GM10266 (cell line): ENCODE measurements around the gene SLC25A26.

Experiments used
- DNase-seq: peaks from one replicate; pipeline ENCODE4 v3.0.0; 2012; ENCODE audit errors: extremely low spot score
- TF ChIP-seq, protein P1 (sequence below): IDR thresholded peaks from 2 replicates; pipeline ENCODE4 v1.5.1; 2012; ENCODE audit warnings: mild to moderate bottlenecking, low read depth; ENCODE audit not compliant: control insufficient read depth, insufficient read depth; ENCODE audit errors: missing control alignments

The SLC25A26 gene

GRCh38 chr3:66423791-66424190, 203.0 kb downstream of the SLC25A26 start:
- DNase-seq, result no peak
- TF ChIP-seq, protein P1, sequence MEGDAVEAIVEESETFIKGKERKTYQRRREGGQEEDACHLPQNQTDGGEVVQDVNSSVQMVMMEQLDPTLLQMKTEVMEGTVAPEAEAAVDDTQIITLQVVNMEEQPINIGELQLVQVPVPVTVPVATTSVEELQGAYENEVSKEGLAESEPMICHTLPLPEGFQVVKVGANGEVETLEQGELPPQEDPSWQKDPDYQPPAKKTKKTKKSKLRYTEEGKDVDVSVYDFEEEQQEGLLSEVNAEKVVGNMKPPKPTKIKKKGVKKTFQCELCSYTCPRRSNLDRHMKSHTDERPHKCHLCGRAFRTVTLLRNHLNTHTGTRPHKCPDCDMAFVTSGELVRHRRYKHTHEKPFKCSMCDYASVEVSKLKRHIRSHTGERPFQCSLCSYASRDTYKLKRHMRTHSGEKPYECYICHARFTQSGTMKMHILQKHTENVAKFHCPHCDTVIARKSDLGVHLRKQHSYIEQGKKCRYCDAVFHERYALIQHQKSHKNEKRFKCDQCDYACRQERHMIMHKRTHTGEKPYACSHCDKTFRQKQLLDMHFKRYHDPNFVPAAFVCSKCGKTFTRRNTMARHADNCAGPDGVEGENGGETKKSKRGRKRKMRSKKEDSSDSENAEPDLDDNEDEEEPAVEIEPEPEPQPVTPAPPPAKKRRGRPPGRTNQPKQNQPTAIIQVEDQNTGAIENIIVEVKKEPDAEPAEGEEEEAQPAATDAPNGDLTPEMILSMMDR, result no peak

DNA sequence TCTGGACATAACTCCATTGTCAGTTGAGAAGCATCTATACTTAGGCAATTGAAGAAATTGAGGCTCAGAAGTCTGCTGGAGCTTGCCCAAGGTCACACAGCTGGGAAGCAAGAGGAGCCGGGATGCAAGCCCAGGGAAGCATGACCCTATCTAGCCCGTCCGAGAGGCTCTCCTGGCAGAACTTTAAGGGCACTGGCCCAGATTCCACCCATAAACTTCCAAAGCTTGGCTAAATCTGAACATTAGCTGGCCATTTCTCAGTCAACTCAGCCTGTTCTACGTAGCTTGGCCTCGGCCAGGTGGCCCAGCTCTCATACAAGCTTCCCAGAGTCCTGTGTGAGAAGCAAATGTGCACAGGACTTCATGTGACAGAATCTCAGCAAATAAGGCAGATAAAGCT, 204.2 kb downstream of the SLC25A26 start:
- TF ChIP-seq, protein P1, result no peak

DNA sequence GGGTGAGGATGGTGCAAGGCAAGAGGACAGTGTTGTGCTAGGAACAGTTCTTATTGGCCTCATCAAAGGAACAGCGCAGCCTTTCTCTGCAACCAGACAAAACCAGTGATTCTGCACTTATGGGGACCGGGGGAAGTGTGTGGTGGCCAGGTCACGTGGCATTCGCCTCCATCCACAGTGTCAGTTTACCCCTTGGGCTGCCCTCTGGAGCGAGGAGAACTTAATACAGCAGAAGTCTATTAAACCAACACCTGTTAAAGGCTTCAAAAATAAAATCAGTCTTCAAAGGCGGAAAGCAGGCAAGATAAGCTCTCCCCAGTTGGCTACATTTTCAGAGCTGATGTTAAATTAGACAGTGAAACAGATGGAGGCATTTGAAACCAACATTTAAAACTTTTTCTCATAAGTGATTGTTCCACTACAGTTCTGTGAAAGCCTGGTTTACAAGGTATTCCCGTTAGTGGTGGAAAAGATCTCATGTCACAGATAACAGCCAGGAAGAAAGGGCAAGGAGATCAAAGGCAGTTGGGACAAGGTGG, 204.8 kb downstream of the SLC25A26 start:
- no peak for DNase-seq
- TF ChIP-seq, protein P1, result no peak

More for the DNA sequence above, 204.2 kb downstream of the SLC25A26 start:
- no peak for DNase-seq

DNA sequence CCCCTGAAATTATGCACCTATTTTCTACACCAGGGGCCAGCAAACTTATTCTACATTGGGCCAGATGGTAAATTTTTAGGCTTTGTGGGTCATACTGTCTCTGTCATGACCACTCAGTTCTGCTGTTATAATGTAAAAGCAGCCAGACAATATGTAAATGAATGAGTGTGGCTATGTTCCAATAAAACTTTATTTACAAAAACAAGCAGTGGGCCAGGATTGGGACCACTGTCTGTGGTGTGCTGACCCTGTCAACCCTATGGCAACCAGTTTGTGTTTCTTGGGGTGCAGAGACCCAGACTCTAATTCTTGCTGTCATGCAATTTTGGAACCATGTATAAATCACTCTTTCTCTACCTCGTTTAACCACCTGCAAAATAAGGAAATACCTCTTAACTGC, 205.3 kb downstream of the SLC25A26 start:
- TF ChIP-seq, protein P1, result no peak
- DNase-seq, result no peak

- no peak for DNase-seq
- TF ChIP-seq, protein P1, result no peak
These were observed 206.6 kb downstream of the SLC25A26 start for GRCh38 chr3:66427352-66427751.

DNA sequence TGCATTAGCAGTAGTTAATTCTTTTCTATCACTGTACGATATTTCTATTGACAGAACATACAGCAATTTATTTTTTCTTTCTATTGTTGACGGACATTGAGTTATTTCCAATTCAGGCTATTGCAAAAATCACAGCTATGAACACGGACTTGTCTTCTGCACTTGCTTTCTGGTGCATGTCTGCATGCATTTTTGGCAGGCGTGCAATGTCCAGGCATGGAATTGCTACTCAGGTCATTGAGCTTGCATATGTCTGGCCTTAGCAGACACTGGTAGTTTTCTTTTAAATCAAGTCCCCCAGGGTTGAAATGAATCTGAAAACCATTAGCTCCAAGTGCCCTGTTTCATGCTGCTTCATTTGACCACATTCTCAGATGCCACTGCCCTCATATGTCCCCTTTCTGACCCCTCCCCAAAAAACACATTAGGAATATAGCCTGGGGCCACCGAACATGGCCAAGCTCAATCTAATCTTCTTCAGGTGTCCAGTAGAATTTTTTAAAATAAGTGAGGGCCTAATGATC, 207.2 kb downstream of the SLC25A26 start:
- TF ChIP-seq, protein P1, result no peak
- no peak for DNase-seq
